K562 (cell line): Measurements from ENCODE around the gene NIM1K. TPM values are rescaled to one million over a fixed set of nuclear protein-coding genes. Genes with fewer than 3 reads are reported as not detected.

Source experiments
- DPF2 ChIP-seq: fragments of 450-650 bp; IDR thresholded peaks from 2 replicates; pipeline ENCODE4 v1.6.1; 2016
- ESRRA ChIP-seq: fragments of 450-650 bp; IDR thresholded peaks from 2 replicates; pipeline ENCODE4 v1.6.1; 2014; ENCODE audit warnings: low read depth, mild to moderate bottlenecking, moderate library complexity, borderline replicate concordance
- GTF2A2 ChIP-seq: IDR thresholded peaks from 2 replicates; pipeline ENCODE4 v1.6.1; 2016; ENCODE audit warnings: mild to moderate bottlenecking, missing genetic modification characterization, missing compliant biosample characterization
- KDM1A ChIP-seq, 2 experiments: fragments of 450-650 bp; IDR thresholded peaks; 2 replicates each; pipeline ENCODE4 v1.6.1; 2016; ENCODE audit warnings: mild to moderate bottlenecking in 2 of 2
- KDM2B ChIP-seq: fragments of 250-450 bp; sonication (Bioruptor Pico); IDR thresholded peaks from 2 replicates; pipeline ENCODE4 v1.8.0; 2021; ENCODE audit warnings: mild to moderate bottlenecking, moderate library complexity
- KHSRP ChIP-seq: fragments of 450-650 bp; IDR thresholded peaks from 2 replicates; pipeline ENCODE4 v1.6.1; 2017
- MEIS2 ChIP-seq: fragments of 450-650 bp; IDR thresholded peaks from 2 replicates; pipeline ENCODE4 v1.6.1; 2014; ENCODE audit warnings: mild to moderate bottlenecking; ENCODE audit not compliant: partially characterized antibody
- NCOA4 ChIP-seq: fragments of 450-650 bp; IDR thresholded peaks from 2 replicates; pipeline ENCODE4 v1.6.1; 2018; ENCODE audit warnings: mild to moderate bottlenecking; ENCODE audit not compliant: partially characterized antibody
- POLR2AphosphoS5 ChIP-seq: IDR thresholded peaks from 2 replicates; pipeline ENCODE4 v1.6.1; 2011; ENCODE audit warnings: mild to moderate bottlenecking, low read depth, low read length, moderate library complexity; ENCODE audit not compliant: control insufficient read depth, insufficient read depth
- SMARCA4 ChIP-seq: fragments of 450-650 bp; IDR thresholded peaks from 2 replicates; pipeline ENCODE4 v1.6.1; 2016
- SUPT5H ChIP-seq: fragments of 450-650 bp; IDR thresholded peaks from 2 replicates; pipeline ENCODE4 v1.6.1; 2016
- TCF7 ChIP-seq: sonication (generic); IDR thresholded peaks from 2 replicates; pipeline ENCODE4 v1.6.1; 2016; ENCODE audit warnings: antibody characterized with exemption, borderline replicate concordance
- ZBTB2 ChIP-seq: fragments of 450-650 bp; IDR thresholded peaks from 2 replicates; pipeline ENCODE4 v1.6.1; 2016; ENCODE audit warnings: antibody characterized with exemption
- ZEB2 ChIP-seq: fragments of 450-650 bp; IDR thresholded peaks from 2 replicates; pipeline ENCODE4 v1.6.1; 2016
- ZNF583 ChIP-seq: fragments of 250-450 bp; sonication (Bioruptor Pico); IDR thresholded peaks from 2 replicates; pipeline ENCODE4 v1.4.0; 2020
- polyA plus RNA-seq, 8 experiments: library from polyadenylated mRNA; depleted of rRNA in 4 of 8; stranded (reverse) in 5 of 8; unstranded in 3 of 8; fragments of >200 nt; fragmentation: Nextera tagmentation in 2 of 8; fragmentation: Illumina TruSeq in 1 of 8; extraction: Ambion mirVana in 2 of 8; extraction: Trizol in 1 of 8; gene quantifications; 2 replicates each; pipeline versions ENCODE4 v1.2.1 to v1.2.3, GENCODE V29; 2011 to 2014; ENCODE audit warnings: inconsistent platforms in 1 of 8, missing spikeins in 1 of 8
- total RNA-seq, 7 experiments: library from RNA; depleted of rRNA in 6 of 7; stranded (reverse); fragments of >200 nt in 6 of 7; fragmentation: Illumina TruSeq in 2 of 7; extraction: Trizol in 2 of 7; gene quantifications; 2 replicates each; pipeline versions ENCODE4 v1.2.1 to v1.2.3, GENCODE V29; 2011 to 2021; ENCODE audit warnings: low replicate concordance in 1 of 7
- TF ChIP-seq, protein P1 (sequence below), 3 experiments: fragments of 200-800 bp in 1 of 3; fragments of 250-450 bp in 1 of 3; fragments of 450-650 bp in 1 of 3; sonication (Bioruptor Pico) in 1 of 3; sonication (Bioruptor generic) in 1 of 3; formaldehyde crosslinking in 1 of 3; IDR thresholded peaks; 2 replicates each; pipeline versions ENCODE4 v1.6.1 to v1.8.0; 2016 to 2022; ENCODE audit warnings: mild to moderate bottlenecking in 2 of 3, missing genetic modification characterization in 2 of 3, missing compliant biosample characterization in 1 of 3, moderate library complexity in 1 of 3
- TF ChIP-seq, protein P2 (sequence below): fragments of 200-800 bp; sonication (Bioruptor generic); IDR thresholded peaks from 2 replicates; pipeline ENCODE4 v1.6.1; 2017; ENCODE audit warnings: missing genetic modification characterization, missing compliant biosample characterization
- TF ChIP-seq, protein P3 (sequence below), 2 experiments: IDR thresholded peaks; 2 replicates each; pipeline ENCODE4 v1.6.1; 2012; ENCODE audit warnings: improper control_type of control experiment in 2 of 2, low read depth in 2 of 2, low read length in 2 of 2, borderline replicate concordance in 1 of 2
- TF ChIP-seq, protein P4 (sequence below): sonication (generic); formaldehyde crosslinking; IDR thresholded peaks from 2 replicates; pipeline ENCODE4 v1.5.0; 2020; ENCODE audit warnings: missing genetic modification reagents
- TF ChIP-seq, protein P5 (sequence below): sonication (generic); formaldehyde crosslinking; IDR thresholded peaks from 2 replicates; pipeline ENCODE4 v1.9.0; 2022; ENCODE audit warnings: mild to moderate bottlenecking, missing genetic modification reagents

The NIM1K gene
- total and polyA plus RNA-seq, 9 of the 15 experiments (the other 6 are each of a cell fraction or from before 2014, with no cell fraction given), result 0.03 to 0.34 (median 0.08) TPM; not detected in 3

- peak; percentile 61; the same call in 1 of the 2 replicates for TF ChIP-seq ZEB2
- peak; percentile 86 for TF ChIP-seq MEIS2
- TF ChIP-seq NCOA4, result peak; percentile 54
- TF ChIP-seq, protein P1, sequence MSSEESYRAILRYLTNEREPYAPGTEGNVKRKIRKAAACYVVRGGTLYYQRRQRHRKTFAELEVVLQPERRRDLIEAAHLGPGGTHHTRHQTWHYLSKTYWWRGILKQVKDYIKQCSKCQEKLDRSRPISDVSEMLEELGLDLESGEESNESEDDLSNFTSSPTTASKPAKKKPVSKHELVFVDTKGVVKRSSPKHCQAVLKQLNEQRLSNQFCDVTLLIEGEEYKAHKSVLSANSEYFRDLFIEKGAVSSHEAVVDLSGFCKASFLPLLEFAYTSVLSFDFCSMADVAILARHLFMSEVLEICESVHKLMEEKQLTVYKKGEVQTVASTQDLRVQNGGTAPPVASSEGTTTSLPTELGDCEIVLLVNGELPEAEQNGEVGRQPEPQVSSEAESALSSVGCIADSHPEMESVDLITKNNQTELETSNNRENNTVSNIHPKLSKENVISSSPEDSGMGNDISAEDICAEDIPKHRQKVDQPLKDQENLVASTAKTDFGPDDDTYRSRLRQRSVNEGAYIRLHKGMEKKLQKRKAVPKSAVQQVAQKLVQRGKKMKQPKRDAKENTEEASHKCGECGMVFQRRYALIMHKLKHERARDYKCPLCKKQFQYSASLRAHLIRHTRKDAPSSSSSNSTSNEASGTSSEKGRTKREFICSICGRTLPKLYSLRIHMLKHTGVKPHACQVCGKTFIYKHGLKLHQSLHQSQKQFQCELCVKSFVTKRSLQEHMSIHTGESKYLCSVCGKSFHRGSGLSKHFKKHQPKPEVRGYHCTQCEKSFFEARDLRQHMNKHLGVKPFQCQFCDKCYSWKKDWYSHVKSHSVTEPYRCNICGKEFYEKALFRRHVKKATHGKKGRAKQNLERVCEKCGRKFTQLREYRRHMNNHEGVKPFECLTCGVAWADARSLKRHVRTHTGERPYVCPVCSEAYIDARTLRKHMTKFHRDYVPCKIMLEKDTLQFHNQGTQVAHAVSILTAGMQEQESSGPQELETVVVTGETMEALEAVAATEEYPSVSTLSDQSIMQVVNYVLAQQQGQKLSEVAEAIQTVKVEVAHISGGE (CRISPR knock-in tag; IDR thresholded peaks at IDR 0.05), result peak in 1 of 3 experiments; percentile 34; a peak in 1 of 6 replicates
- 0 out of 2 replicates have a peak, but pooled peaks have one; percentile 43 for TF ChIP-seq ZNF583
- no peak for TF ChIP-seq SUPT5H
- no peak for TF ChIP-seq ESRRA
- peak; percentile 88 for TF ChIP-seq DPF2
- TF ChIP-seq, protein P2, sequence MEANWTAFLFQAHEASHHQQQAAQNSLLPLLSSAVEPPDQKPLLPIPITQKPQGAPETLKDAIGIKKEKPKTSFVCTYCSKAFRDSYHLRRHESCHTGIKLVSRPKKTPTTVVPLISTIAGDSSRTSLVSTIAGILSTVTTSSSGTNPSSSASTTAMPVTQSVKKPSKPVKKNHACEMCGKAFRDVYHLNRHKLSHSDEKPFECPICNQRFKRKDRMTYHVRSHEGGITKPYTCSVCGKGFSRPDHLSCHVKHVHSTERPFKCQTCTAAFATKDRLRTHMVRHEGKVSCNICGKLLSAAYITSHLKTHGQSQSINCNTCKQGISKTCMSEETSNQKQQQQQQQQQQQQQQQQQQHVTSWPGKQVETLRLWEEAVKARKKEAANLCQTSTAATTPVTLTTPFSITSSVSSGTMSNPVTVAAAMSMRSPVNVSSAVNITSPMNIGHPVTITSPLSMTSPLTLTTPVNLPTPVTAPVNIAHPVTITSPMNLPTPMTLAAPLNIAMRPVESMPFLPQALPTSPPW (CRISPR knock-in tag), result peak; percentile 58
- TF ChIP-seq, protein P3, sequence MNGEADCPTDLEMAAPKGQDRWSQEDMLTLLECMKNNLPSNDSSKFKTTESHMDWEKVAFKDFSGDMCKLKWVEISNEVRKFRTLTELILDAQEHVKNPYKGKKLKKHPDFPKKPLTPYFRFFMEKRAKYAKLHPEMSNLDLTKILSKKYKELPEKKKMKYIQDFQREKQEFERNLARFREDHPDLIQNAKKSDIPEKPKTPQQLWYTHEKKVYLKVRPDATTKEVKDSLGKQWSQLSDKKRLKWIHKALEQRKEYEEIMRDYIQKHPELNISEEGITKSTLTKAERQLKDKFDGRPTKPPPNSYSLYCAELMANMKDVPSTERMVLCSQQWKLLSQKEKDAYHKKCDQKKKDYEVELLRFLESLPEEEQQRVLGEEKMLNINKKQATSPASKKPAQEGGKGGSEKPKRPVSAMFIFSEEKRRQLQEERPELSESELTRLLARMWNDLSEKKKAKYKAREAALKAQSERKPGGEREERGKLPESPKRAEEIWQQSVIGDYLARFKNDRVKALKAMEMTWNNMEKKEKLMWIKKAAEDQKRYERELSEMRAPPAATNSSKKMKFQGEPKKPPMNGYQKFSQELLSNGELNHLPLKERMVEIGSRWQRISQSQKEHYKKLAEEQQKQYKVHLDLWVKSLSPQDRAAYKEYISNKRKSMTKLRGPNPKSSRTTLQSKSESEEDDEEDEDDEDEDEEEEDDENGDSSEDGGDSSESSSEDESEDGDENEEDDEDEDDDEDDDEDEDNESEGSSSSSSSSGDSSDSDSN (IDR thresholded peaks at IDR 0.05; ENCODE audit: borderline replicate concordance in 1 of 2, low read depth in 2 of 2, low read length in 2 of 2), result no peak
- TF ChIP-seq KDM2B, result no peak
- 0 out of 2 replicates have a peak, but pooled peaks have one; percentile 37 for TF ChIP-seq TCF7
- TF ChIP-seq, protein P4, sequence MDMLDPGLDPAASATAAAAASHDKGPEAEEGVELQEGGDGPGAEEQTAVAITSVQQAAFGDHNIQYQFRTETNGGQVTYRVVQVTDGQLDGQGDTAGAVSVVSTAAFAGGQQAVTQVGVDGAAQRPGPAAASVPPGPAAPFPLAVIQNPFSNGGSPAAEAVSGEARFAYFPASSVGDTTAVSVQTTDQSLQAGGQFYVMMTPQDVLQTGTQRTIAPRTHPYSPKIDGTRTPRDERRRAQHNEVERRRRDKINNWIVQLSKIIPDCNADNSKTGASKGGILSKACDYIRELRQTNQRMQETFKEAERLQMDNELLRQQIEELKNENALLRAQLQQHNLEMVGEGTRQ (CRISPR knock-in tag), result no peak
- TF ChIP-seq GTF2A2 (tag), result no peak
- peak; percentile 71; the same call in 1 of the 2 replicates for TF ChIP-seq ZBTB2
- TF ChIP-seq KHSRP, result peak; percentile 39; the same call in 1 of the 2 replicates
- TF ChIP-seq SMARCA4, result peak; percentile 82; the same call in 1 of the 2 replicates
- TF ChIP-seq KDM1A (IDR thresholded peaks at IDR 0.05), result peak; percentile 57 to 83
- TF ChIP-seq, protein P5, sequence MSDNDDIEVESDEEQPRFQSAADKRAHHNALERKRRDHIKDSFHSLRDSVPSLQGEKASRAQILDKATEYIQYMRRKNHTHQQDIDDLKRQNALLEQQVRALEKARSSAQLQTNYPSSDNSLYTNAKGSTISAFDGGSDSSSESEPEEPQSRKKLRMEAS, result no peak
- peak; percentile 59; the same call in 1 of the 2 replicates for TF ChIP-seq POLR2AphosphoS5
Observed at GRCh38 chr5:43320846-43321245, 128.8 kb downstream of the NIM1K start (continued).
